CD4-positive, alpha-beta T cell treated with Interleukin-6 for 4 hours (primary cell): ENCODE results near the gene SLC5A3.

Source experiments
- DNase-seq: peaks from one replicate; pipeline ENCODE4 v3.0.0-alpha.2; 2020; ENCODE audit warnings: mixed read lengths

Gene SLC5A3

GRCh38 chr21:34073032-34073748 is at the start of gene SLC5A3, which contains the start of gene MRPS6:
Gene SLC5A3, plus strand, starts transcription at chr21:34073578. Its CDS starts 21,621 bp downstream, at chr21:34095199.
Gene MRPS6, plus strand, starts transcription at chr21:34073578. Its CDS starts 123 bp downstream, at chr21:34073701.
- DNase-seq = peak; percentile 82

GRCh38 chr21:34023691-34024373 is 49.5 kb upstream of the SLC5A3 start:
- DNase-seq = no peak

- no peak for DNase-seq
These were observed 49.0 kb upstream of the SLC5A3 start for GRCh38 chr21:34024374-34024693.

GRCh38 chr21:34027721-34028461 is 45.5 kb upstream of the SLC5A3 start:
- no peak for DNase-seq

GRCh38 chr21:34029743-34030528 is 43.4 kb upstream of the SLC5A3 start:
- DNase-seq = peak; percentile 55

- no peak for DNase-seq
These were observed 41.5 kb upstream of the SLC5A3 start for GRCh38 chr21:34031835-34032370.

- DNase-seq = no peak
These were observed 38.9 kb upstream of the SLC5A3 start for GRCh38 chr21:34034369-34035014.

- no peak for DNase-seq
These were observed 37.6 kb upstream of the SLC5A3 start for GRCh38 chr21:34035619-34036354.

GRCh38 chr21:34037009-34037795 is 36.2 kb upstream of the SLC5A3 start:
- DNase-seq = no peak

- no peak for DNase-seq
These were observed 33.5 kb upstream of the SLC5A3 start for GRCh38 chr21:34039678-34040382.

- no peak for DNase-seq
These were observed 30.6 kb upstream of the SLC5A3 start for GRCh38 chr21:34042735-34043134.

GRCh38 chr21:34043333-34043732 is 30.0 kb upstream of the SLC5A3 start:
- no peak for DNase-seq

- no peak for DNase-seq
These were observed 26.5 kb upstream of the SLC5A3 start for GRCh38 chr21:34046917-34047316.

GRCh38 chr21:34047835-34048234 is 25.5 kb upstream of the SLC5A3 start:
- no peak for DNase-seq

GRCh38 chr21:34052171-34052570 is 21.2 kb upstream of the SLC5A3 start:
- no peak for DNase-seq

- DNase-seq = no peak
These were observed 19.1 kb upstream of the SLC5A3 start for GRCh38 chr21:34054259-34054658.

- DNase-seq = no peak
These were observed 17.8 kb upstream of the SLC5A3 start for GRCh38 chr21:34055615-34056014.

GRCh38 chr21:34061983-34062382 is 11.4 kb upstream of the SLC5A3 start:
- no peak for DNase-seq

GRCh38 chr21:34065027-34065426 is 8.4 kb upstream of the SLC5A3 start:
- no peak for DNase-seq

GRCh38 chr21:34071683-34072082 is 1.7 kb upstream of the SLC5A3 start:
- no peak for DNase-seq
